MCF 10A (cell line): ENCODE data around the gene POLR2J3. TPM values are rescaled to one million over a fixed set of nuclear protein-coding genes. Genes with fewer than 3 reads are reported as not detected.
"Not testable (repeated sequence)": the region's sequence is repeated elsewhere in the genome, so short reads cannot be mapped to it uniquely, and the experiment has no call there.

ENCODE experiments used
- BruUV-seq: library from RNA; stranded (reverse); fragments of 400-500 nt; replicated peaks from 2 replicates; lab custom pipeline; 2021; lab: Mats Ljungman, UMichigan
- CTCF ChIA-PET: fragments of 300-600 bp; sonication (Branson Sonifier 250); formaldehyde crosslinking; extraction: SDS; loops from one replicate; lab custom pipeline; 2021; ENCODE audit warnings: antibody characterized with exemption, inconsistent platforms; lab: Yijun Ruan, JAX
- POLR2A ChIA-PET: fragments of 300-600, 350-650 bp; sonication (Branson Sonifier 250); formaldehyde crosslinking; extraction: SDS; loops from one replicate; lab custom pipeline; 2020; ENCODE audit warnings: antibody characterized with exemption, inconsistent platforms; lab: Yijun Ruan, JAX
- DNase-seq: peaks from one replicate; pipeline ENCODE4 v3.0.0-alpha.2; 2018; ENCODE audit not compliant: unreplicated experiment
- H3K27ac Mint-ChIP-seq: one replicate; pipeline ENCODE4 v1.8.0; 2022; ENCODE audit warnings: mild to moderate bottlenecking, low read depth, mixed read lengths; ENCODE audit not compliant: unreplicated experiment
- H3K27me3 Mint-ChIP-seq: one replicate; pipeline ENCODE4 v1.8.0; 2022; ENCODE audit warnings: mixed read lengths; ENCODE audit not compliant: insufficient read depth, unreplicated experiment
- H3K36me3 Mint-ChIP-seq: one replicate; pipeline ENCODE4 v1.8.0; 2022; ENCODE audit warnings: mild to moderate bottlenecking, moderate library complexity, mixed read lengths; ENCODE audit not compliant: insufficient read depth, unreplicated experiment
- H3K4me1 Mint-ChIP-seq: one replicate; pipeline ENCODE4 v1.8.0; 2022; ENCODE audit warnings: mixed read lengths; ENCODE audit not compliant: insufficient read depth, unreplicated experiment
- H3K4me3 Mint-ChIP-seq: one replicate; pipeline ENCODE4 v1.8.0; 2022; ENCODE audit warnings: mild to moderate bottlenecking, moderate library complexity, mixed read lengths; ENCODE audit not compliant: unreplicated experiment
- H3K9me3 Mint-ChIP-seq: one replicate; pipeline ENCODE4 v1.8.0; 2022; ENCODE audit warnings: mixed read lengths; ENCODE audit not compliant: unreplicated experiment
- intact Hi-C: fragments of 100-400 bp; cut with micrococcal nuclease; formaldehyde crosslinking; loops from 2 replicates; pipeline ENCODE4 v1.14.1; 2022
- total RNA-seq: library from RNA; stranded (reverse); gene quantifications from 2 replicates; pipeline ENCODE4 v1.2.3, GENCODE V29; 2022

POLR2J3 gene
- total RNA-seq, 1 experiment from 2014 or later = 34.1 TPM

DNA sequence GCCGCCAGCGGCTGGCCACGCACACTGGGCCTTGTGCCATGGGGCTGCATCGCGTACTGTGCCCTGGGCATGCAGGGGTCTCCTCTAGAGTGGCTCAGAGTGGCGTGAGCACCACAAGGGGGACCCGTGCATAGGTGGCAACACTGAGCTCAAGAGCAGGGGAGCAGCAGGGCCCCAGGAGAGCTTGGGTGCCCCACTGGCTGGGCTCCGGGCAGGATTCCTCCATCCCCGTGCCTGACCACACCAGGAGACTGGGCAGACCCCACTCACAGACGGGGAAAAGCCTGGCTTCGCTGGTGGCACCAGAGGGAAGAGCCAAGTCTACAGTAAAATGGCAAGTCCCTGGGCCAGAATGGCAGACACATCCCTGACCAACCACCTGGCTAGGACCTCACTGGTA is 3.8 kb downstream of the POLR2J3 start:
- CTCF ChIA-PET, H3K9me3 Mint-ChIP-seq, POLR2A ChIA-PET, intact Hi-C loops, BruUV-seq, DNase-seq, H3K36me3 Mint-ChIP-seq, H3K27me3 Mint-ChIP-seq, H3K27ac Mint-ChIP-seq, H3K4me1 Mint-ChIP-seq, H3K4me3 Mint-ChIP-seq: not testable (repeated sequence)

DNA sequence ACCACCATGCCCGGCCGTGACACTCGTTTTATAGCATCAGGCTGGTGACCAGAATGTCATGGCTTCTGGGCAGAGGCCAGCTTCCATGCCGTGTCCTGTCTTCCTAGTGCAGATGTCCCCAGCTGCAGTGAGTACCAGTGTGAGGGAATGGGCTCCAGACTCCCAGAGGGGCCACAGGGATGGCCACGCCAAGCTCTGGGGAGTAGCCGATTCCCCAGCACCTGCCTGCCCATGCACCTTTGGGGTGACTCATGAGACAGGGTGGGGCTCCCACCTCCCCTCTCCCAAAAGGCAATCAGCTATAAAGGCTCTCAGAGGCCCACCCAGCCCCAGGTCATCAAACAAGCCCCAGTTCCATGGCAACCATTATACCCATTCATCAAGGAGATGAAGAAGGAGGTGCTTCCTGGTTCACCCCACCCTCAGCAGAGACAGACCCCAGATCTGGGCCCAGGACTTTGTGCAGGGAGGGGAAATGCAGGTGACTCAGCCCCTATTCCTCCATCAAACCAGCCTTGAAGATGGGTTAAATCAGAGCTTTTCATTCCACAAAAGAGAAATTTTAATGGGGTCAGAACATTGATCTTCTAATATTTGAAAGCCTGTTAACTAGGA is 21.5 kb downstream of the POLR2J3 start, which contains the start of gene SPDYE2:
Gene SPDYE2, plus strand, starts transcription at position 419 of the 615 bp plus-strand sequence. CDS start 2,030 bp downstream, outside the sequence.
- H3K4me3 Mint-ChIP-seq, H3K4me1 Mint-ChIP-seq, H3K9me3 Mint-ChIP-seq, DNase-seq, BruUV-seq, intact Hi-C loops, H3K27ac Mint-ChIP-seq, CTCF ChIA-PET, H3K27me3 Mint-ChIP-seq, H3K36me3 Mint-ChIP-seq, POLR2A ChIA-PET: not testable (repeated sequence)

DNA sequence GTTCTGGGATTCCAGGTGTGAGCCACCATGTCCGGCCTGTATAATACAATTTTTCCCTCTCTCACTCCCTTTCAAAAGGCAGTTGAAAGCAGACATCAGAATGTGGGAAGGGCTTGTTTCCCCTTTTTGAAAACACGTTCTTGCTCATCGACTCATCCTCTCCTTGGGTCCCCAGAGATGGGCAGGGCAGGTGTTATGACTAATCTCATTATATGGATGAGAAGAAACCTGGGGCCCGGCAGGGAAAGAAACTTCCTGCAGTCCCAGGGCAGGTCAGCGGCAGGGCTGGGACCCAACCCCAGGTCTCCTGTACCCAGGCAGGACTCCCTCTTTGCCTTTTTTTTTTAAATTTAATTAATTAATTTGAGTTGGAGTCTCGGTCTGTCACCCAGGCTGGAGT is 26.0 kb downstream of the POLR2J3 start:
- BruUV-seq, CTCF ChIA-PET, H3K27ac Mint-ChIP-seq, H3K4me3 Mint-ChIP-seq, H3K36me3 Mint-ChIP-seq, DNase-seq, H3K9me3 Mint-ChIP-seq, intact Hi-C loops, H3K27me3 Mint-ChIP-seq, POLR2A ChIA-PET, H3K4me1 Mint-ChIP-seq: not testable (repeated sequence)

DNA sequence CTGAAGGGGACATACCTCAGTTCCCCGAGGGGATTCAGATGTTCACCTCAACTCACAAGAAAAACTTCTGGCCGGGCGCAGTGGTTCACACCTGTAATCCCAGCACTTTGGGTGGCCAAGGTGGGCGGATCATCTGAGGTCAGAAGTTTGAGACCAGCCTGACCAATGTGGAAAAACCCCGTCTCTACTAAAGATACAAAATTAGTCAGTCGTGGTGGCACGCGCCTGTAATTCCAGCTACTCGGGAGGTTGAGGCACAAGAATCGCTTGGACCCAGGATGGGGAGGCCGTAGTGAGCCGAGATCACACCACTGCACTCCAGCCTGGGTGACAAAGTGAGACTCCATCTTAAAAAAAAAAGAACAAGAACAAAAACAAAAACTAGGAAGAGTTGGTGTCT is 27.1 kb downstream of the POLR2J3 start:
- H3K27ac Mint-ChIP-seq, H3K9me3 Mint-ChIP-seq, H3K4me1 Mint-ChIP-seq, intact Hi-C loops, CTCF ChIA-PET, POLR2A ChIA-PET, BruUV-seq, DNase-seq, H3K36me3 Mint-ChIP-seq, H3K27me3 Mint-ChIP-seq, H3K4me3 Mint-ChIP-seq: not testable (repeated sequence)

DNA sequence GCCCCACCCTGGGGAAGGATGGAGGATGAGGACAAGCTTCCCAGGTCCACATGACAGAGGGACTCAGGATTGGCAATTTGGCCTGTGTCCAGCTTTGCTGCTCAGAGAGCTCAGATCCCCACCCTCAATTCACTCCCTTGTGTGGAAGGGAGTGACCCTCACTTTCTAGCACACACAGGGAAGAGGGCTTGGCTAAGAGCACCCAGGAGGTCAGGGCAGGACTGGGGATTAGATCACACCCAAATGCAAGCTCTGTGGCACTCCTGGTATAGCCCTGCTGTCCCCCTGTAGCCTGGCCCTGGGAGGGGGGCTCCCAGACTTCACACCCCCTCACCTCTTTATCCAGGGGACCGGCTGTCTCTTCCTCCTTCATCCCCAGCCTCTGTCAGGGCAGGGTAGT is 28.0 kb downstream of the POLR2J3 start:
- intact Hi-C loops = not testable (repeated sequence)

DNA sequence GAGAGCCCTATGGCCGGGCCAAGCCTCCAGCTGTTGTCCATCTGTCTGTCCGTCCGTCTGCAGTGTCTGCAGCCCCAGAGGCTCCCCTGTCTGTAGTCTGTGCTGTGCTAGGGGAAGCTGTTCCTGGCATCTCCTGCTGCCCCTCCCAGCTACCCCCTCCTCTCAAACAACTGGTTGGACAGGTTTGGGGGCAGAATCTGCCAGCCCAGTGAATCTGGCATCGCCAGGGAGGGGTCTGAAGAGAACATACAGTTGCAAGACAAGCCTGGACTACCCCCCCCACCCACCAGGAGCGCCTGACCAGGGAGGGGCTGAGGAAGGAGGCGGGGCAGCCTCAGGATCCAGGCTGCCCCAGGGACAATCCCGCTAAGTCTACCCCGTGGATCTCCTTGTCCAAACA is 28.8 kb downstream of the POLR2J3 start, which contains the start of gene UPK3BL2:
Gene UPK3BL2, minus strand, starts transcription at position 101 of the 400 bp plus-strand sequence. Its CDS starts 60 bp downstream, at position 41.
- POLR2A ChIA-PET, intact Hi-C loops, H3K27me3 Mint-ChIP-seq, H3K4me3 Mint-ChIP-seq, H3K9me3 Mint-ChIP-seq, CTCF ChIA-PET, H3K27ac Mint-ChIP-seq, H3K4me1 Mint-ChIP-seq, H3K36me3 Mint-ChIP-seq, DNase-seq, BruUV-seq: not testable (repeated sequence)

More for the DNA sequence above, 28.0 kb downstream of the POLR2J3 start:
- H3K4me3 Mint-ChIP-seq, H3K27ac Mint-ChIP-seq, CTCF ChIA-PET, POLR2A ChIA-PET, H3K36me3 Mint-ChIP-seq, H3K4me1 Mint-ChIP-seq, H3K9me3 Mint-ChIP-seq, BruUV-seq, DNase-seq, H3K27me3 Mint-ChIP-seq: not testable (repeated sequence)

DNA sequence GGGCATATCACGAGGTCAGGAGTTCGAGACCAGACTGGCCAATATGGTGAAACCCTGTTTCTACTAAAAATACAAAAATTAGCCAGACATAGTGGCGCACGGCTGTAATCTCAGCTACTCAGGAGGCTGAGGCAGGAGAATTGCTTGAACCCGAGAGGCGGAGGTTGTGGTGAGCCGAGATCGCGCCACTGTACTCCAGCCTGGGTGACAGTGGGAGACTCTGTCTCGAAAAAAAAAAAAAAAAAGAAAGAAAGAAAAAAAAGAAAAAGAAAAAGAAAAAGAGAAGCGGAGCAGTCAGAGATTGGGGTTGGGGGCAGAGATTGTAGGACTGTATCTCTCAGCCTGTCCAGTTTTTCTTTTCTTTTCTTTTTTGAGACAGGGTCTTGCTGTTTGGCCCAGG is 29.6 kb downstream of the POLR2J3 start:
- H3K4me3 Mint-ChIP-seq, H3K36me3 Mint-ChIP-seq, H3K27ac Mint-ChIP-seq, H3K27me3 Mint-ChIP-seq, BruUV-seq, H3K9me3 Mint-ChIP-seq, intact Hi-C loops, CTCF ChIA-PET, DNase-seq, H3K4me1 Mint-ChIP-seq, POLR2A ChIA-PET: not testable (repeated sequence)

DNA sequence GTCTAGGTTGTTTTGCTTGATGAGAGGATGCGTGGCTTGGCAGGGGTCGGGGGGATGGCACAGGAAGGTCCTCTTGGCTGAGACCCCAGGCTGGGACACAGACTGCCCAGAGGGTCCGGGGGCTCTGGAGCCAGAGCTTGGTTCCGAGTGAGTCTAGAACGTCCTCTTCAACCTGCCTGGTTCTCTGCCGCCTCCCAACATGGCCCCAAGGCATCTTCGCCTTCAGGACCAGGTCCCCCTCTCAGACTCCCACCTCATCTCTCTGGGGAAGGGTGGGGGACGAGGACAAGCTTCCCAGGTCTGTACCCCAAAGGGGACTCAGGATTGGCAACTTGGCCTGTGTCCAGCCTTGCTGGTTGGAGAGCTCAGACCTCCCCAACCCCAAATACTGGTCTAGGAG is 30.3 kb downstream of the POLR2J3 start:
- H3K4me3 Mint-ChIP-seq, CTCF ChIA-PET, BruUV-seq, H3K4me1 Mint-ChIP-seq, H3K27ac Mint-ChIP-seq, POLR2A ChIA-PET, DNase-seq, H3K36me3 Mint-ChIP-seq, H3K27me3 Mint-ChIP-seq, intact Hi-C loops, H3K9me3 Mint-ChIP-seq: not testable (repeated sequence)

DNA sequence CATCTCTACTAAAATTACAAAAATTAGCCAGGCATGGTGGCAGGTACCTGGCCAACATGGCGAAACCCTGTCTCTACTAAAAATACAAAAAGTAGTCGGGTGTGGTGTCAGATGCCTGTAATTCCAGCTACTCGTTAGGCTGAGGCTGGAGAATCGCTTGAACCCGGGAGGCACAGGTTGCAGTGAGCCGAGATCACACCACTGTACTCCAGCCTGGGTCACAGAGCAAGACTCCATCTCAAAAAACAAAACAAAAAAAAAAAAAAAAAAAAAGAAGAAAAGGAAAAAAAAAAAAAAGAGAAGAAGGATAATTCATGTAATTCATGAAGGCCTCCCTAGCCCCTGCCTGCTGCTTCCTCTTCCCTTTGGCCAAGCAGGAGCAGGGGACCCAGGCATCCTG is 31.8 kb downstream of the POLR2J3 start:
- H3K27me3 Mint-ChIP-seq, DNase-seq, H3K9me3 Mint-ChIP-seq, BruUV-seq, H3K27ac Mint-ChIP-seq, intact Hi-C loops, H3K4me3 Mint-ChIP-seq, CTCF ChIA-PET, H3K36me3 Mint-ChIP-seq, POLR2A ChIA-PET, H3K4me1 Mint-ChIP-seq: not testable (repeated sequence)
